ENCODE data around the gene GOSR2. TPM values are rescaled to one million over a fixed set of nuclear protein-coding genes. Genes with fewer than 3 reads are reported as not detected.
A peak's percentile ranks its signal among the peaks of the same experiment; 100 is the strongest.

Gene GOSR2
- total and polyA plus RNA-seq, 2 of the 13 experiments (the other 11 are each of a cell fraction or from before 2014, with no cell fraction given) = 61.5 to 63.9 TPM

- TF ChIP-seq ZFP36 (IDR thresholded peaks at IDR 0.05; ENCODE audit: borderline replicate concordance, low read depth, low read length, partially characterized antibody) = peak; percentile 26
- peak; percentile 93 for TF ChIP-seq ARID4A (CRISPR knock-in tag; IDR thresholded peaks at IDR 0.05; ENCODE audit: borderline replicate concordance)
- peak; percentile 94 for TF ChIP-seq FOXK1 (CRISPR knock-in tag; IDR thresholded peaks at IDR 0.05; ENCODE audit: borderline replicate concordance, low read depth)
- no peak; the same call in 1 of the 2 replicates for TF ChIP-seq DMTF1 (CRISPR knock-in tag; IDR thresholded peaks at IDR 0.05)
- TF ChIP-seq JUN (CRISPR knock-in tag; IDR thresholded peaks at IDR 0.05) = peak; percentile 85
- TF ChIP-seq LRRFIP1 (CRISPR knock-in tag; conservative IDR thresholded peaks at IDR 0.05) = no peak
- TF ChIP-seq POLR2A (IDR thresholded peaks at IDR 0.05; ENCODE audit: insufficient read depth in 1 of 2, low read depth in 2 of 2, low read length in 2 of 2) = peak in 1 of 2 experiments; percentile 27; a peak in 1 of 4 replicates
- peak; percentile 89; the same call in 1 of the 2 replicates for TF ChIP-seq ZBTB20 (CRISPR knock-in tag; IDR thresholded peaks at IDR 0.05; ENCODE audit: borderline replicate concordance, low read depth)
- TF ChIP-seq RCOR2 (CRISPR knock-in tag; IDR thresholded peaks at IDR 0.05) = peak; percentile 91
- TF ChIP-seq GLI4 (CRISPR knock-in tag; IDR thresholded peaks at IDR 0.05; ENCODE audit: borderline replicate concordance) = 0 out of 2 replicates have a peak, but pooled peaks have one; percentile 85
- 0 out of 2 replicates have a peak, but pooled peaks have one; percentile 22 for TF ChIP-seq CENPT (CRISPR knock-in tag; IDR thresholded peaks at IDR 0.05; ENCODE audit: low read depth)
- peak; percentile 99 for TF ChIP-seq ZFP37 (CRISPR knock-in tag; IDR thresholded peaks at IDR 0.05; ENCODE audit: borderline replicate concordance)
- no peak for TF ChIP-seq TCF7 (IDR thresholded peaks at IDR 0.05; ENCODE audit: low read depth)
- no peak for TF ChIP-seq ATM (IDR thresholded peaks at IDR 0.05; ENCODE audit: borderline replicate concordance)
- peak; percentile 90; the same call in 1 of the 2 replicates for TF ChIP-seq ZNF124 (CRISPR knock-in tag; IDR thresholded peaks at IDR 0.05)
- peak; percentile 95 for TF ChIP-seq ZNF335 (CRISPR knock-in tag; IDR thresholded peaks at IDR 0.05)
- 0 out of 2 replicates have a peak, but pooled peaks have one; percentile 56 for TF ChIP-seq ZNF30 (CRISPR knock-in tag; IDR thresholded peaks at IDR 0.05)
- peak; percentile 98 for TF ChIP-seq HDAC2 (CRISPR knock-in tag; IDR thresholded peaks at IDR 0.05)
- peak; percentile 95 for TF ChIP-seq ZFX (CRISPR knock-in tag; IDR thresholded peaks at IDR 0.05; ENCODE audit: low read depth)
Measured at GRCh38 chr17:46943501-46944393, 20.8 kb downstream of the GOSR2 start (continued).

Measured in HepG2 (cell line).